ENCODE data around the gene VAV2. TPM values are rescaled to one million over a fixed set of nuclear protein-coding genes. Genes with fewer than 3 reads are reported as not detected.

Gene VAV2
- total and polyA plus RNA-seq, 2 experiments from 2014 or later: 8.1 to 28.9 TPM

DNA sequence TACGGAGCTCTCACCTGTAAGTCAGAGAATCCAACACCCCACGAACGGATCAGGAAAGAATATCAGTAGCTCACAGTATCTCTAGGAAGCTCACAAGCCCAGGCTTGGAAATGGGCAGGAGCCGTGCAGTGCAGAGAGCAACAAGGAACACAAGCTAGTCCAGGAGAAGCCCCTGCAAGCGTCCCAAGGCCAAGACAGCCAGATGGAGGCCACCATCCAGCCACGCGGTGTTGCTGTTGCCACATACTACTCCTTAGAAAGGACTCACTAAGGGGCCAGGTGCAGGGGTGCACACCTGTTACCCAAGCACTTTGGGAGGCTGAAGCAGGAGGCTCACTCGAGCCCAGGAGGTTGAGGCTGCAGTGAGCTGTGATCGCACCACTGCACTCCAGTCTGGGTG, 15.4 kb upstream of the VAV2 start (continued):
- TF ChIP-seq, protein P1, sequence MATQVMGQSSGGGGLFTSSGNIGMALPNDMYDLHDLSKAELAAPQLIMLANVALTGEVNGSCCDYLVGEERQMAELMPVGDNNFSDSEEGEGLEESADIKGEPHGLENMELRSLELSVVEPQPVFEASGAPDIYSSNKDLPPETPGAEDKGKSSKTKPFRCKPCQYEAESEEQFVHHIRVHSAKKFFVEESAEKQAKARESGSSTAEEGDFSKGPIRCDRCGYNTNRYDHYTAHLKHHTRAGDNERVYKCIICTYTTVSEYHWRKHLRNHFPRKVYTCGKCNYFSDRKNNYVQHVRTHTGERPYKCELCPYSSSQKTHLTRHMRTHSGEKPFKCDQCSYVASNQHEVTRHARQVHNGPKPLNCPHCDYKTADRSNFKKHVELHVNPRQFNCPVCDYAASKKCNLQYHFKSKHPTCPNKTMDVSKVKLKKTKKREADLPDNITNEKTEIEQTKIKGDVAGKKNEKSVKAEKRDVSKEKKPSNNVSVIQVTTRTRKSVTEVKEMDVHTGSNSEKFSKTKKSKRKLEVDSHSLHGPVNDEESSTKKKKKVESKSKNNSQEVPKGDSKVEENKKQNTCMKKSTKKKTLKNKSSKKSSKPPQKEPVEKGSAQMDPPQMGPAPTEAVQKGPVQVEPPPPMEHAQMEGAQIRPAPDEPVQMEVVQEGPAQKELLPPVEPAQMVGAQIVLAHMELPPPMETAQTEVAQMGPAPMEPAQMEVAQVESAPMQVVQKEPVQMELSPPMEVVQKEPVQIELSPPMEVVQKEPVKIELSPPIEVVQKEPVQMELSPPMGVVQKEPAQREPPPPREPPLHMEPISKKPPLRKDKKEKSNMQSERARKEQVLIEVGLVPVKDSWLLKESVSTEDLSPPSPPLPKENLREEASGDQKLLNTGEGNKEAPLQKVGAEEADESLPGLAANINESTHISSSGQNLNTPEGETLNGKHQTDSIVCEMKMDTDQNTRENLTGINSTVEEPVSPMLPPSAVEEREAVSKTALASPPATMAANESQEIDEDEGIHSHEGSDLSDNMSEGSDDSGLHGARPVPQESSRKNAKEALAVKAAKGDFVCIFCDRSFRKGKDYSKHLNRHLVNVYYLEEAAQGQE (IDR thresholded peaks at IDR 0.05; ENCODE audit: unreplicated experiment): no peak
- TF ChIP-seq, protein P2, sequence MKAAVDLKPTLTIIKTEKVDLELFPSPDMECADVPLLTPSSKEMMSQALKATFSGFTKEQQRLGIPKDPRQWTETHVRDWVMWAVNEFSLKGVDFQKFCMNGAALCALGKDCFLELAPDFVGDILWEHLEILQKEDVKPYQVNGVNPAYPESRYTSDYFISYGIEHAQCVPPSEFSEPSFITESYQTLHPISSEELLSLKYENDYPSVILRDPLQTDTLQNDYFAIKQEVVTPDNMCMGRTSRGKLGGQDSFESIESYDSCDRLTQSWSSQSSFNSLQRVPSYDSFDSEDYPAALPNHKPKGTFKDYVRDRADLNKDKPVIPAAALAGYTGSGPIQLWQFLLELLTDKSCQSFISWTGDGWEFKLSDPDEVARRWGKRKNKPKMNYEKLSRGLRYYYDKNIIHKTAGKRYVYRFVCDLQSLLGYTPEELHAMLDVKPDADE (IDR thresholded peaks at IDR 0.05): no peak
- TF ChIP-seq EZH2phosphoT487 (IDR thresholded peaks at IDR 0.05; ENCODE audit: unreplicated experiment): no peak
- TF ChIP-seq, protein P3, sequence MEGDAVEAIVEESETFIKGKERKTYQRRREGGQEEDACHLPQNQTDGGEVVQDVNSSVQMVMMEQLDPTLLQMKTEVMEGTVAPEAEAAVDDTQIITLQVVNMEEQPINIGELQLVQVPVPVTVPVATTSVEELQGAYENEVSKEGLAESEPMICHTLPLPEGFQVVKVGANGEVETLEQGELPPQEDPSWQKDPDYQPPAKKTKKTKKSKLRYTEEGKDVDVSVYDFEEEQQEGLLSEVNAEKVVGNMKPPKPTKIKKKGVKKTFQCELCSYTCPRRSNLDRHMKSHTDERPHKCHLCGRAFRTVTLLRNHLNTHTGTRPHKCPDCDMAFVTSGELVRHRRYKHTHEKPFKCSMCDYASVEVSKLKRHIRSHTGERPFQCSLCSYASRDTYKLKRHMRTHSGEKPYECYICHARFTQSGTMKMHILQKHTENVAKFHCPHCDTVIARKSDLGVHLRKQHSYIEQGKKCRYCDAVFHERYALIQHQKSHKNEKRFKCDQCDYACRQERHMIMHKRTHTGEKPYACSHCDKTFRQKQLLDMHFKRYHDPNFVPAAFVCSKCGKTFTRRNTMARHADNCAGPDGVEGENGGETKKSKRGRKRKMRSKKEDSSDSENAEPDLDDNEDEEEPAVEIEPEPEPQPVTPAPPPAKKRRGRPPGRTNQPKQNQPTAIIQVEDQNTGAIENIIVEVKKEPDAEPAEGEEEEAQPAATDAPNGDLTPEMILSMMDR (conservative IDR thresholded peaks at IDR 0.05; ENCODE audit: low read depth in 2 of 2): no peak
- no peak for TF ChIP-seq JUNB (IDR thresholded peaks at IDR 0.05; ENCODE audit: unreplicated experiment)
- TF ChIP-seq STAT1 (IDR thresholded peaks at IDR 0.05; ENCODE audit: unreplicated experiment): no peak
- no peak for TF ChIP-seq CREB1 (CRISPR knock-in tag; IDR thresholded peaks at IDR 0.05; ENCODE audit: low read depth)

DNA sequence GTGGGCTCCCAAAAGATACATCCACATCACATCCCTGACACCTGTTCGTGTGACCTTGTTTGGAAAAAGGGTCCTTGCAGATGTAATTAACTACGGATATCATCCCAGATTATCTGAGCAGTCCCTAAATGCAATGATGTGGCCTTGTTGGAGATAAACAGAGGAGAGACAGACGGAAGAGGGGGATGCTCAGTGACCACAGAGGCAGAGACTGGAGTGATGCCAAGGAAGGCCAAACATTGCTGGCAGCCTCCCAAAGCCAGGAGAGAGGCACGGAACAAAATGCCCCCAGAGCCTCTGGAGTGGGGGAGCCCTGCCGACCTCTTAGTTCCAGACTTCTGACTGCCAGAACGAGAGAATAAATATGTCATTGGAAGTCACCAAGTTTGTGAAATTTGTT, 15.0 kb upstream of the VAV2 start:
- Histone ChIP-seq H3K9me2 (ENCODE audit: insufficient read depth) (no peaks in the 10 kb centered on the region), H3K4me2 (no peak overlapping the region), H4K20me1 (replicated peaks; ENCODE audit: insufficient read depth) (no peaks in the 10 kb centered on the region), H3K27ac (ENCODE audit: low read depth) (no peak overlapping the region), H3K36me3 (ENCODE audit: insufficient read depth) (no peaks in the 10 kb centered on the region), H3K79me2 (replicated peaks; ENCODE audit: insufficient read depth) (no peaks in the 10 kb centered on the region), H3K27me3 (ENCODE audit: insufficient read depth) (no peaks in the 10 kb centered on the region), H3K4me1 (ENCODE audit: insufficient read depth) (no peaks in the 10 kb centered on the region), H3K4me3 (no peak overlapping the region), H3F3A (replicated peaks; ENCODE audit: low read depth) (no peaks in the 10 kb centered on the region), H2AFZ (no peak overlapping the region)
- Mint-ChIP-seq H3K4me3 (no peak overlapping the region), H3K36me3 (ENCODE audit: low read depth) (peaks cover 13% of the 10 kb centered on the region), H3K4me1 (no peaks in the 10 kb centered on the region), H3K27ac (no peak overlapping the region), H3K9me3 (peaks cover 27% of the 10 kb centered on the region), H3K27me3 (ENCODE audit: insufficient read depth, low read depth, poor library complexity) (peaks cover 12% of the 10 kb centered on the region)
- DNase-seq (ENCODE audit: low spot score) (no peak), ATAC-seq (no peak)
- TF ChIP-seq EZH2 (IDR thresholded peaks at IDR 0.05; ENCODE audit: low read depth, unreplicated experiment) (no peak), EZH2phosphoT487 (IDR thresholded peaks at IDR 0.05; ENCODE audit: unreplicated experiment) (no peak)
- TF ChIP-seq, protein P2 (IDR thresholded peaks at IDR 0.05): no peak
- TF ChIP-seq, protein P1 (IDR thresholded peaks at IDR 0.05; ENCODE audit: unreplicated experiment): no peak
- TF ChIP-seq, protein P3 (conservative IDR thresholded peaks at IDR 0.05; ENCODE audit: low read depth in 2 of 2): no peak

All from GM23338 (cell line).